CD14-positive monocyte (primary cell): ENCODE results near the gene GPD2. TPM values are rescaled to one million over a fixed set of nuclear protein-coding genes. Genes with fewer than 3 reads are reported as not detected.
A peak's percentile ranks its signal among the peaks of the same experiment; 100 is the strongest.

ENCODE experiments used
- DNase-seq, 3 donors: peaks; one replicate each; pipeline ENCODE4 v3.0.0-alpha.2; 2011 to 2022
- H2AFZ ChIP-seq: 2 replicates; pipeline ENCODE4 v1.6.0; 2012; ENCODE audit warnings: mild to moderate bottlenecking, low read depth, low read length, inconsistent platforms; ENCODE audit not compliant: insufficient read depth, poor library complexity, severe bottlenecking
- H3K27ac ChIP-seq, 2 donors: 1 replicate in 1 of 2; 2 replicates in 1 of 2; pipeline ENCODE4 v1.5.1; 2012 to 2013; ENCODE audit warnings: low read length in 2 of 2, control low read depth in 1 of 2, inconsistent platforms in 1 of 2, low read depth in 1 of 2, mild to moderate bottlenecking in 1 of 2
- H3K27me3 ChIP-seq, 2 donors: one replicate each; pipeline versions ENCODE4 v1.6.0 to v1.6.1; 2011 to 2013; ENCODE audit warnings: low read length in 2 of 2; ENCODE audit not compliant: control insufficient read depth in 2 of 2, insufficient read depth in 2 of 2
- H3K36me3 ChIP-seq, 2 donors: replicated peaks in 1 of 2; 1 replicate in 1 of 2; 2 replicates in 1 of 2; pipeline versions ENCODE4 v1.5.1 to v1.6.1; 2012 to 2013; ENCODE audit warnings: low read length in 2 of 2, control low read depth in 1 of 2, inconsistent platforms in 1 of 2, mild to moderate bottlenecking in 1 of 2; ENCODE audit not compliant: insufficient read depth in 2 of 2, control insufficient read depth in 1 of 2
- H3K4me1 ChIP-seq, 2 donors: 1 replicate in 1 of 2; 2 replicates in 1 of 2; pipeline versions ENCODE4 v1.5.1 to v1.6.1; 2012 to 2013; ENCODE audit warnings: low read length in 2 of 2, control low read depth in 1 of 2, inconsistent platforms in 1 of 2, mild to moderate bottlenecking in 1 of 2, moderate library complexity in 1 of 2; ENCODE audit not compliant: insufficient read depth in 2 of 2, control insufficient read depth in 1 of 2
- H3K4me2 ChIP-seq: replicated peaks from 2 replicates; pipeline ENCODE3; 2012; ENCODE audit warnings: low read length, moderate library complexity, mild to moderate bottlenecking; ENCODE audit not compliant: poor library complexity, severe bottlenecking; ENCODE audit errors: extremely low read depth
- H3K4me3 ChIP-seq, 3 experiments: fragments of 200-600 bp in 1 of 3; sonication (generic) in 1 of 3; replicated peaks in 1 of 3; 1 replicate in 2 of 3; 2 replicates in 1 of 3; pipeline ENCODE4 v1.5.1; 2011 to 2013; ENCODE audit warnings: low read length in 3 of 3, mild to moderate bottlenecking in 3 of 3, control low read depth in 2 of 3, low read depth in 2 of 3, inconsistent platforms in 1 of 3, moderate library complexity in 1 of 3
- H3K79me2 ChIP-seq: 2 replicates; pipeline ENCODE4 v1.6.0; 2012; ENCODE audit warnings: mild to moderate bottlenecking, control low read depth, inconsistent platforms, low read length, moderate library complexity; ENCODE audit not compliant: insufficient read depth
- H3K9ac ChIP-seq: 2 replicates; pipeline ENCODE4 v1.6.0; 2017; ENCODE audit warnings: low read length, mild to moderate bottlenecking; ENCODE audit not compliant: insufficient read depth, poor library complexity, severe bottlenecking
- H3K9me3 ChIP-seq, 2 donors: replicated peaks in 1 of 2; 1 replicate in 1 of 2; 2 replicates in 1 of 2; pipeline versions ENCODE4 v1.5.1 to v1.6.1; 2012 to 2013; ENCODE audit warnings: low read length in 2 of 2, control low read depth in 1 of 2; ENCODE audit not compliant: control insufficient read depth in 1 of 2, insufficient read depth in 1 of 2
- H4K20me1 ChIP-seq: 2 replicates; pipeline ENCODE4 v1.6.0; 2012; ENCODE audit warnings: mild to moderate bottlenecking, low read length, control low read depth, moderate library complexity; ENCODE audit not compliant: insufficient read depth
- H3K27ac Mint-ChIP-seq, 7 donors: one replicate each; pipeline ENCODE4 v1.8.0; 2020; ENCODE audit warnings: mild to moderate bottlenecking in 7 of 7, mixed read lengths in 7 of 7, moderate library complexity in 6 of 7, inconsistent platforms in 2 of 7
- H3K27me3 Mint-ChIP-seq, 3 donors: one replicate each; pipeline ENCODE4 v1.8.0; 2021 to 2022; ENCODE audit warnings: low read depth in 3 of 3, mild to moderate bottlenecking in 3 of 3, mixed read lengths in 3 of 3, moderate library complexity in 3 of 3, inconsistent platforms in 1 of 3
- H3K36me3 Mint-ChIP-seq, 2 donors: one replicate each; pipeline ENCODE4 v1.8.0; 2020; ENCODE audit warnings: mixed read lengths in 2 of 2, inconsistent platforms in 1 of 2, mild to moderate bottlenecking in 1 of 2
- H3K4me1 Mint-ChIP-seq: one replicate; pipeline ENCODE4 v1.8.0; 2020; ENCODE audit warnings: mild to moderate bottlenecking, mixed read lengths
- H3K4me3 Mint-ChIP-seq, 2 donors: one replicate each; pipeline ENCODE4 v1.8.0; 2020; ENCODE audit warnings: mild to moderate bottlenecking in 2 of 2, mixed read lengths in 2 of 2, moderate library complexity in 1 of 2
- H3K9me3 Mint-ChIP-seq, 7 donors: one replicate each; pipeline ENCODE4 v1.8.0; 2020 to 2022; ENCODE audit warnings: mixed read lengths in 7 of 7, mild to moderate bottlenecking in 6 of 7, moderate library complexity in 6 of 7, inconsistent platforms in 2 of 7
- CTCF ChIP-seq: fragments of 200-600 bp; IDR thresholded peaks from one replicate; pipeline ENCODE4 v1.8.0; 2022; ENCODE audit warnings: antibody characterized with exemption, mild to moderate bottlenecking
- WGBS: methylation state at CpG from one replicate; pipeline ENCODE4 v1.1.5; 2013; ENCODE audit warnings: missing lambda C conversion rate; ENCODE audit not compliant: insufficient coverage; 5-methylcytosine and 5-hydroxymethylcytosine counted together
- intact Hi-C, 2 donors: fragments of 100-400 bp; cut with micrococcal nuclease; formaldehyde crosslinking; loops; one replicate each; pipeline versions ENCODE4 v1.15.0 to v1.15.1; 2023
- polyA plus RNA-seq, 3 donors: library from polyadenylated mRNA; depleted of rRNA in 1 of 3; unstranded in 2 of 3; stranded (reverse) in 1 of 3; fragments of 300-500 nt in 2 of 3; fragments of >200 nt in 1 of 3; fragmentation: Illumina TruSeq in 2 of 3; gene quantifications; 1 replicate in 2 of 3; 2 replicates in 1 of 3; pipeline ENCODE4 v1.2.3, GENCODE V29; 2012 to 2021

GPD2 gene
- polyA plus RNA-seq, 3 donors, result 13.4 to 17.1 (median 14.5) TPM

- peaks cover 97% of the 10 kb centered on the region for H3K79me2 ChIP-seq
- H3K4me3 ChIP-seq, result no peak overlapping the region
- TF ChIP-seq CTCF, result no peak
- H3K9me3 ChIP-seq, result no peaks in the 10 kb centered on the region
- Mint-ChIP-seq H3K27ac (peak overlapping the region in 3 of 7 donors; percentile 30 to 80 (median 46)), H3K9me3 (no peaks in the 10 kb centered on the region), H3K36me3 (peaks cover 32% of the 10 kb centered on the region in 2 donors), H3K4me1 (peaks cover 2% of the 10 kb centered on the region), H3K4me3 (no peak overlapping the region), H3K27me3 (no peaks in the 10 kb centered on the region)
- no peak overlapping the region for H3K9ac ChIP-seq
- H3K36me3 ChIP-seq, result peaks cover 12 to 33% of the 10 kb centered on the region in 2 donors
- H3K27me3 ChIP-seq, result no peaks in the 10 kb centered on the region
- no peak overlapping the region for H3K4me2 ChIP-seq
- no peak for DNase-seq
- H3K4me1 ChIP-seq, result no peaks in the 10 kb centered on the region
- no peak overlapping the region for H3K27ac ChIP-seq
- H2AFZ ChIP-seq, result no peak overlapping the region
- intact Hi-C loops, result no loop called here
- WGBS, result 100% methylated on average over 1 of the region's 3 CpGs
- H4K20me1 ChIP-seq, result peaks cover 54% of the 10 kb centered on the region
Observed at GRCh38 chr2:156483741-156484173, 47.6 kb downstream of the GPD2 start.

GRCh38 chr2:156486147-156486546, 50.0 kb downstream of the GPD2 start:
- intact Hi-C loops, result no loop called here
- H3K4me3 ChIP-seq, result no peak overlapping the region
- H3K4me1 ChIP-seq, result no peaks in the 10 kb centered on the region
- peaks cover 60% of the 10 kb centered on the region for H4K20me1 ChIP-seq
- H3K9ac ChIP-seq, result no peak overlapping the region
- H3K79me2 ChIP-seq, result peaks cover 96% of the 10 kb centered on the region
- H3K36me3 ChIP-seq, result peaks cover 4 to 12% of the 10 kb centered on the region in 2 donors
- H3K27me3 Mint-ChIP-seq, result no peaks in the 10 kb centered on the region
- no peak overlapping the region for H3K27ac ChIP-seq
- H2AFZ ChIP-seq, result no peak overlapping the region
- no peaks in the 10 kb centered on the region for H3K9me3 Mint-ChIP-seq
- no peak for TF ChIP-seq CTCF
- 93% methylated on average over 3 of the region's 4 CpGs for WGBS
- no peak for DNase-seq
- H3K27ac Mint-ChIP-seq, result no peak overlapping the region
- peaks cover 15 to 20% of the 10 kb centered on the region in 2 donors for H3K36me3 Mint-ChIP-seq
- no peaks in the 10 kb centered on the region for H3K27me3 ChIP-seq
- no peaks in the 10 kb centered on the region for H3K9me3 ChIP-seq
- H3K4me2 ChIP-seq, result no peak overlapping the region
- no peak overlapping the region for H3K4me3 Mint-ChIP-seq
- peaks cover 14% of the 10 kb centered on the region for H3K4me1 Mint-ChIP-seq
